H54 (cell line): ENCODE results near the gene MEX3A.

Source experiments
- DNase-seq: peaks from one replicate; pipeline ENCODE4 v3.0.0; 2011; ENCODE audit warnings: low spot score, mixed read lengths; ENCODE audit not compliant: insufficient read length
- FAIRE-seq: peaks from 3 replicates; lab custom pipeline; 2011; peaks lifted over from hg19 to GRCh38; lab: Jason Lieb, UNC
- POLR2A ChIP-seq: IDR thresholded peaks from 2 replicates; pipeline ENCODE4 v1.6.1; 2011; ENCODE audit warnings: low read depth, mild to moderate bottlenecking, low read length

Gene MEX3A

DNA sequence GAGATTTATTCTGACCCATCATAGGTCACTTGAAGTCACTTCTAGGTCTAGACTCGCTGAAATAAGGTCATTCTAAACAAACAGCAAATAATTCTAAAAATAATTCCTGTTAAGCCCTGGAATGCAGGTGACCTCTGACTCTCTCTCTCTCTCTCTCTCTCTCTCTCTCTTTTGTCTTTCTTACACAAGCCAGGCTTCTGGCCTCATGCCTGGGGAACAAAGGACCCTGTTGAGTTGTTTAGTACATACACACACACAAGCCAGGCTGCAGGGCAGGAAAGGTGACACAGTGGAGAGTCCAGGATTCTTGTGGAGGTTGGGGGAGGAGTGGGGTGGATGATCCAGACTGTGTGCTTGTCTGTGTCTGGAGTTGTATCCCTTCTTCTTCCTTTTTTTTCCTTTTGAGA is 4.0 kb upstream of the MEX3A start:
- no peak for FAIRE-seq
- TF ChIP-seq POLR2A, result no peak
- no peak for DNase-seq

DNA sequence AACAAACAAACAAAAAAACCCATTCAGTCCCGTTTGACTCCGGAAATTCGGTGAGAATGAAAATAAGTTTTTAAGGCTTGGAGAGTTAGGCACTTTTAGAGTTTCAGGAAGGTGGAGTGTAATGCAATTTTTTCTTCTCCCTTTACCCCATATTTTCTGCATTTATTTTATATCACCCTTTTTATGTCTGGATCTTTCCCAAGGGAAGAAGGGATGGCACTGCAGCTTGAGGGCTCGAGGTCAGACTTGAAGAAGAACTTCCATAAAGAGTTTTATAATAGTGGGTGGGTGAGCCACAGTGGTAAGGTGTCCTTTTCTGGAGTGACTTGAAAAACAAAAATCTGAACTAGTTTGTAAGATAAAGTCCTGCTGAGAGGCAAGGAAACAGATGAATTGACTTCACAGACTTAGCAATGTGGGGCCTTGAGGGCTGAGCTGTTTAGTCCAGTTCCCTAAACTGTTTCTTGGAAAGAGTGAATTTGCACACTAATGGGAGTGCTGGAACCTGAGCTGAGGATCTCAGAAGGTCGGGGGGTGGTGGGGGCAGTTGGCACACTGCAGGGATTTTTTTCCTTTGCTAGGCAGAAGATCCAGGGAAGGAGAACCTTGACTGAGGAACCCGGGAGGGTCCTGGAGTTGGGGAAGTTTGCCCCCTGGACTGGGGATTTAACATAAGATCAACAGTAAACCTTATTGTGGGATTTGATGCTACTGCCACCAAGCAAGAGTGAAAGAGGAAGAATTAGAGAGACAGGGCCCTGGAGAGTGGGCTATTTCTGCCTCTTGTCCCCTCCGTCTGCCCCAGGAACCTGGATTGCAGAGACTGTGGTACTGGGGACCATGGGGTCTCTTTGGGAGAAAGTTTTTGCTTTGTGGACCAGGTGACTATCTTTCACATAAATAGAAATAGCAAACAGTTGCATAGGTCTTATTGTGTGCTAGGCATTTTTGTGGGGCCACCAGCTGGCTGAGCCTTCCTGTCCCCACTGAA is 1.8 kb upstream of the MEX3A start:
- DNase-seq (no peak), FAIRE-seq (no peak)
- no peak for TF ChIP-seq POLR2A

- no peak for TF ChIP-seq POLR2A
- FAIRE-seq (no peak), DNase-seq (no peak)
Observed at GRCh38 chr1:156081917-156082308, 352 bp downstream of the MEX3A start.

- TF ChIP-seq POLR2A, result no peak
- DNase-seq, result no peak
- no peak for FAIRE-seq
Observed at GRCh38 chr1:156081180-156081916, 917 bp downstream of the MEX3A start.

- TF ChIP-seq POLR2A, result no peak
- no peak for FAIRE-seq
- no peak for DNase-seq
Observed at GRCh38 chr1:156080863-156081179, 1.4 kb downstream of the MEX3A start.

DNA sequence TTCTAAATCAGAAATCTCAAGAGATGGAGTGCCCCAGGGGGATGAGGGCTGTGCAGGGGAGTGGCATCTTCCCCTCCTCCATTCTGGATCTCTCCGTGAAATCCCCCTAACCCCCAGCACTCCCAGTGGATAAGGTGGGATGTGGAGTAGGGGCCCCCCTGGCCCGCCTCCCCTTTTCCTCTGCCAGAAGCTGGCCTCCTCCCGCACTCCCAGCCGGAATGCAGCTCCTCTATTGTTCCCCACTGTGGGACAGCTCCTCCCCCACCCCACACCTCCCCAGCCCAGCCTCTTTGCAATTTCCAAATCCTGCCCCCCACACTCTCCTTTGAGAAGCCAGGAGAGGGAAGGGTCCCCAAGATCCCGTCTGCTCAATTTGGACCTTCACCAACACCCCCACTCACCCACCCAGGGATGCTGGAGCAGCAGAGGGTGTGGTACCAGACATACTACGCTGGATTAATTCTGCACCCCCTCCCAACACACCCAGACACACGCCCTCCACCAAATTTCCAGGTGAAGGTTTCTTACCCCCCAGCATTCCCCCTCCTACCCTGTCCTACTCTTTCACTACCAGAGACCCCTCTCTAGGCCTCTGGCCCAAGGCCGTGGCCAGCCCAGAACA is 1.9 kb downstream of the MEX3A start:
- TF ChIP-seq POLR2A, result no peak
- FAIRE-seq (no peak), DNase-seq (no peak)

- no peak for DNase-seq
- no peak for TF ChIP-seq POLR2A
- FAIRE-seq, result no peak
Observed at GRCh38 chr1:156079762-156080161, 2.5 kb downstream of the MEX3A start.

- no peak for DNase-seq
- no peak for FAIRE-seq
- TF ChIP-seq POLR2A, result no peak
Observed at GRCh38 chr1:156078728-156079127, 3.5 kb downstream of the MEX3A start.

DNA sequence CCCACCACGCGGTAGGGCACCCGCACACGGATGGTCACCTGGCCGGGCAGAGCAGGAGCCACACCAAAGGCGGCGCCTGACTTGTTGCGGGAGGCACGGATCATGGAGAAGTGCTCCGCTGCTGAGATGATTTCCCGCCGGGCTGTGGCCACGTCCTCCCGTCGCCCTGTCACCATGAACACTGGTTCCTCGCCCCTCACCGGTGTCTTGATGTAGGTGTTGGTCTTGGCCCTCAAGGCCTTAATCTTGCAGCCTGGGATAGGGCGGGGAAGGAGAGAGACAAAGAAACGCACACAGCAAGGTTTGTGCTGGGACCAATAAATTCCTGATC is 4.9 kb downstream of the MEX3A start:
- no peak for DNase-seq
- no peak for TF ChIP-seq POLR2A
- FAIRE-seq, result no peak

DNA sequence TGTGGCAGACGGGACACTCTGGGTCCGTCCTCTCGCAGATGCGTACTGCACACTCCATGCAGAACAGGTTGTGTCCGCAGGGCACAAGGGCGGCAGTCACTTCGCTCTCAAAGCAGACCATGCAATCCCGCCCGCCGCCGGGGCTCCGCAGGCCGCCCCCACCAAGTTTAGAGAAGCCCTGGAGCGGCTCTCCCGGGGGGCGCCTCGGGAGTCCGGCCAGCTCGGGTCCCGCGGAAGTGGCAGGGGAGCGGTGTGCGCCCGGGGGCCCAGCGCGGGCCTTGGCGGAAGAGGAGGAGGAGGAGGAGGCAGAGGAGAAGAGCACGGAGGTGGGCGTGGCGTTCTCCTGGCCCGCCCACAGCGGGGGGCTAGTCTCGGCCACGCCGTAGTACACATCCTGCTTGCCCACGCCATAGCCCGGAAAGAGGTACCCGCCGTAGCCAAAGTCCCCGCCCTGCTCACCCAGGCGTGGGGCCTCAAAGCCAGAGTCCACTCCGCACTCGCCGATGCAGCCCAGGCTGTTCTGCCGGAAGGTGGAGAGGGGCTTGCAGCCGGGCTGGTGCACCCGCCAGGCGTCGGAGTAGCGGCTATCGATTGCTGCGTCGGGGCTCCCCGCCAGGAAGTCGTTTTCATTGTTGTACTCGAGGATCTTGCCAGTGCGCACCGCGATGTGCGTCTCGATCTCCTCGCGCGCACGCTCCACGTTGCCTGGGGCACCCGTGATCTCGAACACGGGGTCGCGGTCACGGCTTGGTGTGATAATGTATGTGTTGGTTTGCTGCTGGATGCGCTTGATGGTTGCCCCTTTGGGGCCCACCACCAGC is 5.4 kb downstream of the MEX3A start:
- DNase-seq (no peak), FAIRE-seq (no peak)
- no peak for TF ChIP-seq POLR2A

DNA sequence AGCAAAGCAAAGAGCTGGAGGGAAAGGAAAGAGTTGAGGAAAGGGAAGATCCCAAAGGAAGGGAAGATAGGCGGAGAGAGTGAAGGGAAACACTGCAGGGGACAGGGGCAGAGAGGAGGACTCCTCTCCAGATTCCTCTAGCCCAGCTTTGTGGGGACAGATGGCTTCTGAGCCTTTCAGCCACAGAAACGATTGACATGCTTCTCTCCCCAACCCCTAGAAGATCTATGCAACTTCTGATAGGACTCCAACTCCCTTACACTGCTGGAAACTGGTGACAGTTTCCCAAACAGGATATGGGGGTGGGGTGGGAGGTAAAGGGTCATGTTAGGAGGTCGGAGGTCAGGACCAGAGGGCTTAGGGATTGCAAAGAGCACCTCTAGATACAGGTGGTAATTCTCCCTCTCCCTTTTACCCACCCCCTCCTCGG is 6.5 kb downstream of the MEX3A start:
- no peak for TF ChIP-seq POLR2A
- no peak for FAIRE-seq
- no peak for DNase-seq

GRCh38 chr1:156075162-156075561 is 7.1 kb downstream of the MEX3A start:
- no peak for FAIRE-seq
- DNase-seq, result no peak
- TF ChIP-seq POLR2A, result no peak

DNA sequence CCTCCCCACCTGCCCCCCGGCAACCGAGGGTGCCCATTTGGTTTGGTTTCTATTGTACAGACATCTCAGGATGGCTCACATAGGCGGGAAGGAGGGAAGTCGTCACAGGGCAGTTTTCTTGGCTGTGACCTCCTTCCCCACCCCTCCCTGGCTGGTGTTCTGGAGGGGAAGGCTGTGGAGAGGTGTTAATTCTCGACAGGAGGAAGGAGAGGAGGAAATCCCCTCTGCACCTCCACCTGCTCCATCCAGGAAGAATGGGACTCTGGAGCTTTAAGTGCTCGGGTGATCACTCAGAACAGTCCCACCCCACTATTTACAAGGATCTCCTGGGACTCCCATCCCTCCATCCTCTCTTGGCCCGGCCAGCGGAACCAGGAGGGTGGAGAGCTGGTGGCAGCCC is 7.6 kb downstream of the MEX3A start:
- no peak for TF ChIP-seq POLR2A
- no peak for FAIRE-seq
- no peak for DNase-seq
